Upper lobe of left lung (tissue), 6 donors: ENCODE results near the gene CLTB. TPM values are rescaled to one million over a fixed set of nuclear protein-coding genes. Genes with fewer than 3 reads are reported as not detected.

Source experiments
- ATAC-seq, 2 donors: fragments of 200-7000 bp; cut with Tn5 transposase; one replicate each; pipeline ENCODE4 v1.9.1; 2022; ENCODE audit warnings: mild to moderate bottlenecking in 2 of 2, moderate library complexity in 2 of 2; ENCODE audit not compliant: low FRiP score in 2 of 2
- DNase-seq, 2 donors: peaks; one replicate each; pipeline ENCODE4 v3.0.0-alpha.2; 2019 to 2020
- H3K27ac ChIP-seq, 4 donors: fragments of 200-600 bp; sonication (generic); one replicate each; pipeline ENCODE4 v1.5.1; 2016 to 2019
- H3K27me3 ChIP-seq, 4 donors: fragments of 200-600 bp; sonication (generic); one replicate each; pipeline ENCODE4 v1.5.1; 2017 to 2019
- H3K36me3 ChIP-seq, 4 donors: fragments of 200-600 bp; sonication (generic); one replicate each; pipeline ENCODE4 v1.5.1; 2016 to 2019
- H3K4me1 ChIP-seq, 4 donors: fragments of 200-600 bp; sonication (generic); one replicate each; pipeline ENCODE4 v1.5.1; 2018 to 2019
- H3K4me3 ChIP-seq, 4 donors: fragments of 200-600 bp; sonication (generic); one replicate each; pipeline ENCODE4 v1.5.1; 2017 to 2019; ENCODE audit warnings: mild to moderate bottlenecking in 2 of 4, moderate library complexity in 1 of 4
- H3K9me3 ChIP-seq, 4 donors: fragments of 200-600 bp; sonication (generic); one replicate each; pipeline ENCODE4 v1.5.1; 2018 to 2019
- EP300 ChIP-seq, 4 donors: sonication (generic); formaldehyde crosslinking; IDR thresholded peaks; one replicate each; pipeline ENCODE4 v1.5.1; 2017; ENCODE audit warnings: antibody characterized with exemption in 4 of 4, control low read depth in 2 of 4
- POLR2A ChIP-seq, 4 donors: fragments of 450-650 bp; IDR thresholded peaks; one replicate each; pipeline ENCODE4 v1.5.1; 2016 to 2017; ENCODE audit warnings: antibody characterized with exemption in 4 of 4, mild to moderate bottlenecking in 2 of 4
- POLR2AphosphoS5 ChIP-seq, 2 donors: sonication (generic); formaldehyde crosslinking; IDR thresholded peaks; one replicate each; pipeline ENCODE4 v1.5.1; 2017; ENCODE audit warnings: antibody characterized with exemption in 2 of 2
- WGBS, 2 donors: methylation state at CpG; one replicate each; pipeline ENCODE4 v1.1.5; 2017 to 2018; 5-methylcytosine and 5-hydroxymethylcytosine counted together
- total RNA-seq, 6 donors: library from RNA; depleted of rRNA in 4 of 6; stranded (reverse); fragments of >200 nt in 4 of 6; gene quantifications; one replicate each; pipeline versions ENCODE4 v1.1.0 to v1.2.1, GENCODE V29; 2016 to 2021
- TF ChIP-seq, protein P1 (sequence below), 6 experiments: fragments of 450-650 bp in 4 of 6; fragments of 200-600 bp in 2 of 6; sonication (generic) in 2 of 6; IDR thresholded peaks; one replicate each; pipeline ENCODE4 v1.5.1; 2016 to 2019; ENCODE audit warnings: antibody characterized with exemption in 6 of 6
- donor health status: DM: no; HTN: no; CAD: no; lungs with moderate emphysema.
- donor health status: DM: no; HTN: yes; CAD: no; lungs with severe emphysema.

CLTB gene
- total RNA-seq, 6 donors from 2014 or later, result 54.5 to 187 (median 109) TPM

- H3K27me3 ChIP-seq, result no peaks in the 10 kb centered on the region
- peak overlapping the region; percentile 56 to 85 (median 74) for H3K4me3 ChIP-seq
- ATAC-seq (peak; percentile 49 to 50), DNase-seq (peak in 1 of 2 donors; percentile 92)
- TF ChIP-seq, protein P1, sequence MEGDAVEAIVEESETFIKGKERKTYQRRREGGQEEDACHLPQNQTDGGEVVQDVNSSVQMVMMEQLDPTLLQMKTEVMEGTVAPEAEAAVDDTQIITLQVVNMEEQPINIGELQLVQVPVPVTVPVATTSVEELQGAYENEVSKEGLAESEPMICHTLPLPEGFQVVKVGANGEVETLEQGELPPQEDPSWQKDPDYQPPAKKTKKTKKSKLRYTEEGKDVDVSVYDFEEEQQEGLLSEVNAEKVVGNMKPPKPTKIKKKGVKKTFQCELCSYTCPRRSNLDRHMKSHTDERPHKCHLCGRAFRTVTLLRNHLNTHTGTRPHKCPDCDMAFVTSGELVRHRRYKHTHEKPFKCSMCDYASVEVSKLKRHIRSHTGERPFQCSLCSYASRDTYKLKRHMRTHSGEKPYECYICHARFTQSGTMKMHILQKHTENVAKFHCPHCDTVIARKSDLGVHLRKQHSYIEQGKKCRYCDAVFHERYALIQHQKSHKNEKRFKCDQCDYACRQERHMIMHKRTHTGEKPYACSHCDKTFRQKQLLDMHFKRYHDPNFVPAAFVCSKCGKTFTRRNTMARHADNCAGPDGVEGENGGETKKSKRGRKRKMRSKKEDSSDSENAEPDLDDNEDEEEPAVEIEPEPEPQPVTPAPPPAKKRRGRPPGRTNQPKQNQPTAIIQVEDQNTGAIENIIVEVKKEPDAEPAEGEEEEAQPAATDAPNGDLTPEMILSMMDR (IDR thresholded peaks at IDR 0.05), result no peak
- TF ChIP-seq POLR2AphosphoS5 (IDR thresholded peaks at IDR 0.05), result peak in 1 of 2 donors; percentile 47
- TF ChIP-seq POLR2A (IDR thresholded peaks at IDR 0.05), result peak in 3 of 4 donors; percentile 51 to 85 (median 75)
- H3K4me1 ChIP-seq, result peaks cover 15 to 41% (median 20%) of the 10 kb centered on the region in 4 donors
- H3K9me3 ChIP-seq, result no peaks in the 10 kb centered on the region
- peaks cover 5 to 49% (median 38%) of the 10 kb centered on the region in 4 donors for H3K36me3 ChIP-seq
- H3K27ac ChIP-seq, result peak overlapping the region; percentile 91 to 98 (median 93)
- 25 to 41% methylated on average over 27 to 41 of the region's 41 CpGs for WGBS, 2 donors
These were observed 26.9 kb downstream of the CLTB start for GRCh38 chr5:176389135-176390123.

DNA sequence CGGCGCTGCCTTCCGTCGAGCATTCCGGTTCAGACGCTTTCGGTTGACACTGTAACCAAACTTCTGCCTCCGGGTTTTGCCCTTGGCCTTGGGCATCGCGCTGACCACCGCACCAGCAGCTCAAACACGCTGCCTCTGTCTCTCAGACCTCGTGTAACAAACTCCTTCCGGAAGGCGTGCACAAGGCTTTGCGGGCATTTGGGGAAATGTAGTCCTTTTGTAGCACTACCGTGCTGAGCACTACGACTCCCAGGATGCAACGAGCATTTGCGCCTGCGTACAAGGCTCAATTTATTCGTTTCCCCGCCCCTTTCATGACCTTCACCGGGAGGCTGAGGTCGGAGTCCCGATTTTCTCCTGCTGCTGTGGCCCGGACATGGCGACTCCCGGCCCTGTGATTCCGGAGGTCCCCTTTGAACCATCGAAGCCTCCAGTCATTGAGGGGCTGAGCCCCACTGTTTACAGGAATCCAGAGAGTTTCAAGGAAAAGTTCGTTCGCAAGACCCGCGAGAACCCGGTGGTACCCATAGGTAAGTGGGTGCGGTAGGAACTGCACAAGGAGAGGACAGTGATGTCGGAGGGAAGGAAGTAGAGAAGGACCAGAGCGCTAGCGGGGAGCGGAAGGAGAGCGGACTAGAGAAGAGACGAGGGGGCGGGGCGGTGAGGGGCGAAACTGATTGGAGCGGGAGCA, 27.8 kb downstream of the CLTB start, which contains the start of the genes HIGD2A and NOP16:
Gene HIGD2A, plus strand, starts transcription at position 308 of the 691 bp plus-strand sequence. Its CDS starts 69 bp downstream, at position 377.
Gene NOP16, minus strand, starts transcription at position 155 of the 691 bp plus-strand sequence. Its CDS starts 59 bp downstream, at position 96.
- TF ChIP-seq POLR2A (IDR thresholded peaks at IDR 0.05) (peak in 1 of 4 donors; percentile 24), POLR2AphosphoS5 (IDR thresholded peaks at IDR 0.05) (peak; percentile 60 to 73), EP300 (IDR thresholded peaks at IDR 0.05) (no peak)
- TF ChIP-seq, protein P1 (IDR thresholded peaks at IDR 0.05), result peak in 4 of 6 experiments; percentile 17 to 56 (median 43)
- H3K4me3 ChIP-seq, result peak within 1 kb of the TSS; percentile 56 to 85 (median 74)
- H3K9me3 ChIP-seq, result no peaks in the 10 kb centered on the region
- peak within 1 kb of the TSS; percentile 91 to 98 (median 93) for H3K27ac ChIP-seq
- peak; percentile 98 to 99 for ATAC-seq
- 0 to 1% methylated on average over 22 to 39 of the region's 47 CpGs for WGBS, 2 donors
- peaks cover 13 to 51% (median 43%) of the 10 kb centered on the region in 4 donors for H3K36me3 ChIP-seq
- H3K4me1 ChIP-seq, result peaks cover 15 to 41% (median 20%) of the 10 kb centered on the region in 4 donors
- DNase-seq, result peak; percentile 92 to 99
- no peaks in the 10 kb centered on the region for H3K27me3 ChIP-seq

GRCh38 chr5:176388003-176388443, 28.3 kb downstream of the CLTB start:
- peak overlapping the region; percentile 91 to 98 (median 93) for H3K27ac ChIP-seq
- H3K4me1 ChIP-seq, result peaks cover 15 to 41% (median 20%) of the 10 kb centered on the region in 4 donors
- H3K36me3 ChIP-seq, result peaks cover 14 to 51% (median 43%) of the 10 kb centered on the region in 4 donors

GRCh38 chr5:176387384-176387925, 28.9 kb downstream of the CLTB start:
- H3K4me3 ChIP-seq, result peak overlapping the region; percentile 56 to 85 (median 74)
- H3K27ac ChIP-seq, result no peak overlapping the region
- TF ChIP-seq POLR2AphosphoS5 (IDR thresholded peaks at IDR 0.05) (no peak), EP300 (IDR thresholded peaks at IDR 0.05) (no peak), POLR2A (IDR thresholded peaks at IDR 0.05) (no peak)
- TF ChIP-seq, protein P1 (IDR thresholded peaks at IDR 0.05), result no peak
- H3K36me3 ChIP-seq, result peaks cover 14 to 49% (median 44%) of the 10 kb centered on the region in 4 donors
- DNase-seq (no peak), ATAC-seq (no peak)
- peaks cover 15 to 41% (median 20%) of the 10 kb centered on the region in 4 donors for H3K4me1 ChIP-seq
- no peaks in the 10 kb centered on the region for H3K9me3 ChIP-seq
- no peaks in the 10 kb centered on the region for H3K27me3 ChIP-seq
- 44 to 48% methylated on average over 8 of the region's 8 CpGs for WGBS, 2 donors

More at GRCh38 chr5:176388003-176388443, 28.3 kb downstream of the CLTB start:
- Histone ChIP-seq H3K27me3 (no peaks in the 10 kb centered on the region), H3K9me3 (no peaks in the 10 kb centered on the region), H3K4me3 (peak overlapping the region; percentile 56 to 85 (median 74))
- WGBS, 2 donors, result 1% methylated on average over 12 to 28 of the region's 29 CpGs
- TF ChIP-seq EP300 (IDR thresholded peaks at IDR 0.05) (no peak), POLR2A (IDR thresholded peaks at IDR 0.05) (no peak), POLR2AphosphoS5 (IDR thresholded peaks at IDR 0.05) (no peak)
- TF ChIP-seq, protein P1 (IDR thresholded peaks at IDR 0.05), result no peak
- DNase-seq, result no peak
- ATAC-seq, result no peak
